ENCODE measurements around the gene S100A2. TPM values are rescaled to one million over a fixed set of nuclear protein-coding genes. Genes with fewer than 3 reads are reported as not detected.

Gene S100A2
- total and polyA plus RNA-seq, 2 of the 8 experiments (the other 6 are each of a cell fraction or from before 2014, with no cell fraction given), result 0.86 TPM; not detected in 1

- Histone ChIP-seq H3K23me2 (ENCODE audit: low read depth, low read length) (peaks cover 2% of the 10 kb centered on the region; the same call in 1 of the 2 replicates), H3K9ac (replicated peaks in 1 of 4; ENCODE audit: extremely low read depth in 1 of 4, low read depth in 3 of 4, low read length in 3 of 4) (no peak overlapping the region), H2AK5ac (ENCODE audit: low read depth, low read length) (no peak overlapping the region), H3K4ac (replicated peaks; ENCODE audit: insufficient read length, low read depth, low read length) (no peak overlapping the region), H3K18ac (ENCODE audit: extremely low read depth, low read length) (no peak overlapping the region), H3K23ac (ENCODE audit: insufficient read length) (no peak overlapping the region), H4K91ac (replicated peaks; ENCODE audit: insufficient read length, low read length) (no peak overlapping the region), H2BK12ac (ENCODE audit: low read depth, low read length) (no peak overlapping the region), H4K5ac (ENCODE audit: insufficient read length, low read depth, low read length) (no peak overlapping the region), H4K8ac (ENCODE audit: extremely low read depth, insufficient read depth, low read length) (no peak overlapping the region), H3K27me3 (replicated peaks in 1 of 4; ENCODE audit: control insufficient read depth in 3 of 4, extremely low read depth in 1 of 4, insufficient read depth in 3 of 4, low read length in 3 of 4) (no peaks in the 10 kb centered on the region), H2BK120ac (replicated peaks; ENCODE audit: low read depth, low read length) (no peak overlapping the region), H2AFZ (ENCODE audit: low read length) (no peak overlapping the region), H3K9me3 (ENCODE audit: insufficient read depth in 2 of 2, low read depth in 1 of 2, low read length in 1 of 2) (peaks cover 0 to 10% of the 10 kb centered on the region in 2 experiments; a peak in 1 of 4 replicates), H3K4me1 (replicated peaks in 1 of 4; ENCODE audit: control insufficient read depth in 3 of 4, insufficient read depth in 4 of 4, low read length in 3 of 4) (peaks cover 0 to 3% (median under 1%) of the 10 kb centered on the region in 4 experiments; a peak in 5 of 7 replicates), H3K56ac (replicated peaks; ENCODE audit: insufficient read length, low read depth, low read length) (no peak overlapping the region), H2BK20ac (ENCODE audit: low read length) (no peak overlapping the region), H3K79me2 (ENCODE audit: control insufficient read depth in 1 of 2, insufficient read depth in 2 of 2, low read length in 2 of 2) (no peaks in the 10 kb centered on the region), H3K4me3 (ENCODE audit: extremely low read depth in 1 of 4, insufficient read depth in 2 of 4, low read depth in 3 of 4, low read length in 4 of 4) (no peak overlapping the region), H3K27ac (ENCODE audit: low read depth, low read length) (no peak overlapping the region), H2BK15ac (ENCODE audit: low read length) (no peak overlapping the region), H3K14ac (ENCODE audit: insufficient read length) (no peak overlapping the region), H3K79me1 (ENCODE audit: low read depth, low read length) (no peaks in the 10 kb centered on the region), H2BK5ac (ENCODE audit: low read depth, low read length) (no peak overlapping the region), H3K4me2 (ENCODE audit: insufficient read depth in 1 of 2, low read depth in 2 of 2, low read length in 2 of 2) (no peak overlapping the region), H3K36me3 (ENCODE audit: control insufficient read depth in 2 of 4, insufficient read depth in 4 of 4, low read length in 3 of 4) (no peaks in the 10 kb centered on the region), H4K20me1 (replicated peaks in 1 of 2; ENCODE audit: control insufficient read depth in 1 of 2, insufficient read depth in 2 of 2, low read length in 2 of 2) (no peaks in the 10 kb centered on the region)
- DNase-seq (ENCODE audit: low read depth in 1 of 2, low spot score in 2 of 2) (no peak), FAIRE-seq (no peak)
- ChIA-PET POLR2A (ENCODE audit: partially characterized antibody) (interaction anchor here (1.1 kb wide), 1 partner anchor 40 kb away, joined by 3 read pairs; no protein-coding TSS in a partner anchor), CTCF (ENCODE audit: partially characterized antibody) (interaction anchor here (1.0 to 7.5 kb wide), 19 partner anchors 8 to 772 kb away, joined by 3 to 224 read pairs (median 6); partner anchors contain the start of genes CHTOP, S100A1, S100A13 and S100A14)
- 82% methylated on average over 3 of the region's 3 CpGs; no CpG with 5 or more reads in 1 of the 2 experiments for WGBS, 2 experiments (ENCODE audit: extremely low coverage in 1 of 2, insufficient coverage in 1 of 2, insufficient read length in 1 of 2, insufficient replicate concordance in 2 of 2, low coverage in 1 of 2, low lambda C conversion rate in 2 of 2, missing lambda C conversion rate in 1 of 2)
- no peak for TF ChIP-seq TEAD4 (IDR thresholded peaks at IDR 0.05; ENCODE audit: low read depth, low read length)
- no peak for TF ChIP-seq BCL11A (IDR thresholded peaks at IDR 0.05; ENCODE audit: low read depth in 2 of 2, low read length in 2 of 2)
- no peak for TF ChIP-seq POU5F1 (IDR thresholded peaks at IDR 0.05; ENCODE audit: low read depth, low read length)
- TF ChIP-seq CHD1 (IDR thresholded peaks at IDR 0.05; ENCODE audit: low read depth, low read length), result no peak
- no peak for TF ChIP-seq NANOG (IDR thresholded peaks at IDR 0.05; ENCODE audit: insufficient read depth, low read depth, low read length, poor library complexity, severe bottlenecking)
- TF ChIP-seq SIRT6 (IDR thresholded peaks at IDR 0.05; ENCODE audit: low read length), result no peak
- TF ChIP-seq CEBPB (IDR thresholded peaks at IDR 0.05; ENCODE audit: low read depth, low read length), result no peak
- no peak for TF ChIP-seq SP1 (IDR thresholded peaks at IDR 0.05; ENCODE audit: low read depth, low read length)
- no peak for TF ChIP-seq RBBP5 (IDR thresholded peaks at IDR 0.05; ENCODE audit: borderline replicate concordance, low read depth, low read length)
These were observed 7.7 kb upstream of the S100A2 start for GRCh38 chr1:153573351-153573750.
